Parathyroid adenoma (tissue), 2 donors: Measurements from ENCODE around the gene RAB36.

Source experiments
- H2AFZ ChIP-seq: fragments of 300-600 bp; sonication (generic); one replicate; pipeline ENCODE4 v1.7.0; 2017; ENCODE audit warnings: antibody characterized with exemption, mild to moderate bottlenecking
- H3K27ac ChIP-seq: fragments of 300-600 bp; sonication (generic); one replicate; pipeline ENCODE4 v1.7.0; 2017
- H3K27me3 ChIP-seq: fragments of 300-600 bp; sonication (generic); one replicate; pipeline ENCODE4 v1.7.0; 2017; ENCODE audit warnings: low read length; ENCODE audit not compliant: control insufficient read depth, insufficient read depth
- H3K36me3 ChIP-seq: fragments of 300-600 bp; sonication (generic); one replicate; pipeline ENCODE4 v1.7.0; 2017; ENCODE audit warnings: low read length; ENCODE audit not compliant: control insufficient read depth, insufficient read depth
- H3K4me1 ChIP-seq: fragments of 300-600 bp; sonication (generic); one replicate; pipeline ENCODE4 v1.7.0; 2017; ENCODE audit warnings: control low read depth
- H3K4me2 ChIP-seq: fragments of 300-600 bp; sonication (generic); one replicate; pipeline ENCODE4 v1.7.0; 2017; ENCODE audit warnings: low read length
- H3K4me3 ChIP-seq: fragments of 300-600 bp; sonication (generic); one replicate; pipeline ENCODE4 v1.7.0; 2017; ENCODE audit warnings: low read depth, low read length
- H3K79me2 ChIP-seq: fragments of 300-600 bp; sonication (generic); one replicate; pipeline ENCODE4 v1.7.0; 2017; ENCODE audit warnings: control low read depth
- H3K9ac ChIP-seq: fragments of 300-600 bp; sonication (generic); one replicate; pipeline ENCODE4 v1.7.0; 2017; ENCODE audit warnings: mild to moderate bottlenecking
- H3K9me3 ChIP-seq: fragments of 300-600 bp; sonication (generic); one replicate; pipeline ENCODE4 v1.7.0; 2017; ENCODE audit warnings: low read length; ENCODE audit not compliant: control insufficient read depth
- TF ChIP-seq, protein P1 (sequence below): fragments of 300-600 bp; sonication (generic); IDR thresholded peaks from one replicate; pipeline ENCODE4 v1.7.0; 2017; ENCODE audit warnings: antibody characterized with exemption, mild to moderate bottlenecking
- donor health status: primary hyperparathyroidism.

The RAB36 gene

GRCh38 chr22:23105304-23105703 is 40.0 kb upstream of the RAB36 start:
- H3K4me1 ChIP-seq: no peaks in the 10 kb centered on the region
- H3K4me3 ChIP-seq: no peak overlapping the region
- H3K36me3 ChIP-seq: no peaks in the 10 kb centered on the region
- H3K27me3 ChIP-seq: no peaks in the 10 kb centered on the region
- TF ChIP-seq, protein P1, sequence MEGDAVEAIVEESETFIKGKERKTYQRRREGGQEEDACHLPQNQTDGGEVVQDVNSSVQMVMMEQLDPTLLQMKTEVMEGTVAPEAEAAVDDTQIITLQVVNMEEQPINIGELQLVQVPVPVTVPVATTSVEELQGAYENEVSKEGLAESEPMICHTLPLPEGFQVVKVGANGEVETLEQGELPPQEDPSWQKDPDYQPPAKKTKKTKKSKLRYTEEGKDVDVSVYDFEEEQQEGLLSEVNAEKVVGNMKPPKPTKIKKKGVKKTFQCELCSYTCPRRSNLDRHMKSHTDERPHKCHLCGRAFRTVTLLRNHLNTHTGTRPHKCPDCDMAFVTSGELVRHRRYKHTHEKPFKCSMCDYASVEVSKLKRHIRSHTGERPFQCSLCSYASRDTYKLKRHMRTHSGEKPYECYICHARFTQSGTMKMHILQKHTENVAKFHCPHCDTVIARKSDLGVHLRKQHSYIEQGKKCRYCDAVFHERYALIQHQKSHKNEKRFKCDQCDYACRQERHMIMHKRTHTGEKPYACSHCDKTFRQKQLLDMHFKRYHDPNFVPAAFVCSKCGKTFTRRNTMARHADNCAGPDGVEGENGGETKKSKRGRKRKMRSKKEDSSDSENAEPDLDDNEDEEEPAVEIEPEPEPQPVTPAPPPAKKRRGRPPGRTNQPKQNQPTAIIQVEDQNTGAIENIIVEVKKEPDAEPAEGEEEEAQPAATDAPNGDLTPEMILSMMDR: no peak
- no peaks in the 10 kb centered on the region for H3K79me2 ChIP-seq
- H2AFZ ChIP-seq: no peak overlapping the region
- H3K9ac ChIP-seq: no peak overlapping the region
- no peaks in the 10 kb centered on the region for H3K9me3 ChIP-seq
- no peak overlapping the region for H3K4me2 ChIP-seq
- H3K27ac ChIP-seq: no peak overlapping the region

DNA sequence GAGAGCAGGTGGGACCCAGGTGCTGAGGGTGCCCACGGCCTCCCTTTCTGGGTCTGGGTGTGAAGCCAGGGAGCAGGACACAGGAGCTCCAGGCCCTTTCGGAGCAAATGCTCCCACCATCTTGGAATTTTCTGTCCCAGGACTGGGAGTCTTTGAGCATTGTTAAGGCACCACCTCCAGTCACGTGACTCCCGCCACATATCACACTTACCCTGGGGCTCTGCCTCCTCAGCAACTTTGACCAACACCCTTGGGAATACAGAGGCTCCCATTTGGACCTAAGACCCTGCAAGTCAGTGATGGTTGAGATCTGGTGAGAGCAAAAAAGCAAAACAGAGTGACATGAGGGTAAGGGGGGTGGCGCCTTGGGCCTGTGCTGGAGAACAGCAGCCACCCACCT is 39.4 kb upstream of the RAB36 start:
- no peak overlapping the region for H3K4me3 ChIP-seq
- no peaks in the 10 kb centered on the region for H3K4me1 ChIP-seq
- H3K4me2 ChIP-seq: no peak overlapping the region
- H3K79me2 ChIP-seq: no peaks in the 10 kb centered on the region
- no peak overlapping the region for H3K27ac ChIP-seq
- H2AFZ ChIP-seq: no peak overlapping the region
- TF ChIP-seq, protein P1: no peak
- H3K27me3 ChIP-seq: no peaks in the 10 kb centered on the region
- H3K9me3 ChIP-seq: no peaks in the 10 kb centered on the region
- no peaks in the 10 kb centered on the region for H3K36me3 ChIP-seq
- H3K9ac ChIP-seq: no peak overlapping the region

DNA sequence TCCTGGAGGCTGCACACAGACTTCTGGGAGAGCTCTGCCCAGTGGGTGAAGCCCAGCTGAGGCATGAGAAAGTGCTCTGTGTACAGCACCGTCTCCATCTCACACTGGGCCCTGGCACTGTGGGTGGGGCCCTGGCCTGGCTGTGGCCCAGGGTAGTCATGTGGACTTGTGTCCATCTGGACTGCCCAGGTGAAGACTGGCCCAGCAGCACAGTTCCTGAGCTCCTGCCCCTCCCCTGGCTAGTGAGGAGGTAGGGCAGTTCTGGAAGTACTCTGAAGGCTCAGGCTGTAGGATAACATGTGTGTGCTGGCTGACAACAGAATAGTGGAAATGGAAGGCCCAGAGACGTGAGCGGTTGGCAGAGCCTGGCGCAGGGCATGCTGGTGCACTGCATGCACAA is 38.9 kb upstream of the RAB36 start:
- Histone ChIP-seq H3K4me2 (no peak overlapping the region), H3K36me3 (no peaks in the 10 kb centered on the region), H2AFZ (no peak overlapping the region), H3K4me3 (no peak overlapping the region), H3K27me3 (no peaks in the 10 kb centered on the region), H3K79me2 (no peaks in the 10 kb centered on the region), H3K4me1 (no peaks in the 10 kb centered on the region), H3K27ac (no peak overlapping the region), H3K9ac (no peak overlapping the region), H3K9me3 (no peaks in the 10 kb centered on the region)
- TF ChIP-seq, protein P1: no peak

GRCh38 chr22:23106906-23107367 is 38.3 kb upstream of the RAB36 start:
- no peak overlapping the region for H3K4me2 ChIP-seq
- no peak overlapping the region for H3K9ac ChIP-seq
- H3K36me3 ChIP-seq: no peaks in the 10 kb centered on the region
- H3K4me1 ChIP-seq: no peaks in the 10 kb centered on the region
- no peak overlapping the region for H2AFZ ChIP-seq
- no peaks in the 10 kb centered on the region for H3K79me2 ChIP-seq
- no peaks in the 10 kb centered on the region for H3K27me3 ChIP-seq
- no peak overlapping the region for H3K27ac ChIP-seq
- H3K9me3 ChIP-seq: no peaks in the 10 kb centered on the region
- no peak overlapping the region for H3K4me3 ChIP-seq
- TF ChIP-seq, protein P1: no peak

- TF ChIP-seq, protein P1: no peak
- Histone ChIP-seq H3K27me3 (no peaks in the 10 kb centered on the region), H3K79me2 (no peaks in the 10 kb centered on the region), H2AFZ (no peak overlapping the region), H3K4me3 (no peak overlapping the region), H3K36me3 (no peaks in the 10 kb centered on the region), H3K4me1 (no peaks in the 10 kb centered on the region), H3K9ac (no peak overlapping the region), H3K4me2 (no peak overlapping the region), H3K9me3 (no peaks in the 10 kb centered on the region), H3K27ac (no peak overlapping the region)
Measured at GRCh38 chr22:23107487-23108248, 37.6 kb upstream of the RAB36 start.
